K562 (cell line): ENCODE results near the gene STMND1. TPM values are rescaled to one million over a fixed set of nuclear protein-coding genes. Genes with fewer than 3 reads are reported as not detected.
"Not testable (repeated sequence)": the region's sequence is repeated elsewhere in the genome, so short reads cannot be mapped to it uniquely, and the experiment has no call there.

Source experiments
- ATAC-seq: fragments of 200-7000 bp; cut with Tn5 transposase; 3 replicates; pipeline ENCODE4 v1.9.1; 2020; ENCODE audit warnings: moderate library complexity
- BruUV-seq: library from RNA; stranded (reverse); fragments of 400-500 nt; replicated peaks from 2 replicates; lab custom pipeline; 2021; lab: Mats Ljungman, UMichigan
- CTCF ChIA-PET: fragments of 300-600 bp; formaldehyde crosslinking; extraction: SDS; loops from one replicate; lab custom pipeline; 2021; ENCODE audit warnings: low intra/inter-chr PET ratio; lab: Yijun Ruan, JAX
- POLR2A ChIA-PET: fragments of 300-600, 350-650 bp; sonication (Branson Sonifier 250); formaldehyde crosslinking; extraction: SDS; loops from one replicate; lab custom pipeline; 2021; ENCODE audit warnings: antibody characterized with exemption, inconsistent platforms; lab: Yijun Ruan, JAX
- DNase-seq, 4 experiments: peaks; one replicate each; pipeline versions ENCODE4 v3.0.0 to v3.0.0-alpha.2; 2011 to 2018; ENCODE audit warnings: low spot score in 3 of 4, mixed read lengths in 3 of 4; ENCODE audit errors: extremely low read depth in 1 of 4
- FAIRE-seq: peaks from 2 replicates; lab custom pipeline; 2011; peaks lifted over from hg19 to GRCh38; lab: Jason Lieb, UNC
- H2AFZ ChIP-seq: 2 replicates; pipeline ENCODE4 v1.6.0; 2011; ENCODE audit warnings: low read depth, low read length, control low read depth, inconsistent platforms
- H3K27ac ChIP-seq: fragments of 200-600 bp; 3 replicates; pipeline ENCODE4 v1.8.0; 2011; ENCODE audit warnings: low read depth, mild to moderate bottlenecking, control low read depth, inconsistent platforms, low read length, moderate library complexity, mixed read lengths; ENCODE audit errors: extremely low read depth
- H3K27me3 ChIP-seq, 2 experiments: fragments of 300-600 bp in 1 of 2; 2 replicates in 1 of 2; 3 replicates in 1 of 2; pipeline versions ENCODE4 v1.6.0 to v1.8.0; 2011; ENCODE audit warnings: inconsistent platforms in 2 of 2, low read length in 2 of 2, mild to moderate bottlenecking in 1 of 2, mixed read lengths in 1 of 2, moderate library complexity in 1 of 2; ENCODE audit not compliant: control insufficient read depth in 2 of 2, insufficient read depth in 2 of 2
- H3K36me3 ChIP-seq: fragments of 300-600 bp; 3 replicates; pipeline ENCODE4 v1.8.0; 2011; ENCODE audit warnings: mild to moderate bottlenecking, low read length, inconsistent platforms; ENCODE audit not compliant: control insufficient read depth, insufficient read depth
- H3K4me1 ChIP-seq, 2 experiments: fragments of 200-600 bp in 1 of 2; replicated peaks in 1 of 2; 2 replicates in 1 of 2; 3 replicates in 1 of 2; pipeline versions ENCODE4 v1.5.1 to v1.8.0; 2011; ENCODE audit warnings: inconsistent platforms in 2 of 2, low read length in 2 of 2, mild to moderate bottlenecking in 1 of 2, mixed read lengths in 1 of 2, moderate library complexity in 1 of 2; ENCODE audit not compliant: control insufficient read depth in 2 of 2, insufficient read depth in 2 of 2
- H3K4me2 ChIP-seq: 2 replicates; pipeline ENCODE4 v1.6.1; 2011; ENCODE audit warnings: low read length, control low read depth, inconsistent platforms, mixed read lengths; ENCODE audit not compliant: insufficient read depth
- H3K4me3 ChIP-seq: fragments of 200-600 bp; sonication (generic), shearing (Covaris generic); 2 replicates; pipeline ENCODE4 v1.5.1; 2016; ENCODE audit warnings: control low read depth, inconsistent platforms
- H3K79me2 ChIP-seq: fragments of 200-600 bp; 3 replicates; pipeline ENCODE4 v1.8.0; 2011; ENCODE audit warnings: low read length, inconsistent platforms; ENCODE audit not compliant: control insufficient read depth, insufficient read depth
- H3K9ac ChIP-seq, 2 experiments: 2 replicates each; pipeline versions ENCODE4 v1.6.0 to v1.6.1; 2011; ENCODE audit warnings: low read depth in 2 of 2, low read length in 2 of 2, control low read depth in 1 of 2, inconsistent platforms in 1 of 2, mild to moderate bottlenecking in 1 of 2, mixed read lengths in 1 of 2; ENCODE audit not compliant: insufficient read depth in 1 of 2
- H3K9me1 ChIP-seq: one replicate; pipeline ENCODE4 v1.6.0; 2011; ENCODE audit warnings: inconsistent platforms, mild to moderate bottlenecking, low read length, moderate library complexity; ENCODE audit not compliant: control insufficient read depth, insufficient read depth
- H3K9me3 ChIP-seq: replicated peaks from 2 replicates; pipeline ENCODE4 v1.5.1; 2011; ENCODE audit warnings: low read depth, low read length, inconsistent platforms; ENCODE audit not compliant: control insufficient read depth, insufficient read depth
- H4K20me1 ChIP-seq: replicated peaks from 2 replicates; pipeline ENCODE4 v1.6.1; 2011; ENCODE audit warnings: low read length, inconsistent platforms, mixed read lengths; ENCODE audit not compliant: control insufficient read depth, insufficient read depth
- ESRRA ChIP-seq: fragments of 450-650 bp; IDR thresholded peaks from 2 replicates; pipeline ENCODE4 v1.6.1; 2014; ENCODE audit warnings: low read depth, mild to moderate bottlenecking, moderate library complexity, borderline replicate concordance
- HMBOX1 ChIP-seq: sonication (generic); IDR thresholded peaks from 2 replicates; pipeline ENCODE4 v1.6.1; 2016
- HMG20B ChIP-seq: fragments of 250-450 bp; sonication (Bioruptor Pico); IDR thresholded peaks from 2 replicates; pipeline ENCODE4 v1.5.0; 2021; ENCODE audit warnings: mild to moderate bottlenecking
- KAT2B ChIP-seq: IDR thresholded peaks from one replicate; pipeline ENCODE4 v1.6.1; 2012; ENCODE audit warnings: low read depth, mild to moderate bottlenecking, control low read depth, inconsistent platforms, low read length, moderate library complexity
- MEF2D ChIP-seq: conservative IDR thresholded peaks from 2 replicates; pipeline ENCODE4 v1.6.1; 2016; ENCODE audit warnings: low read depth, missing genetic modification characterization, missing compliant biosample characterization
- MLLT1 ChIP-seq, 2 experiments: fragments of 450-650 bp; IDR thresholded peaks; 2 replicates each; pipeline ENCODE4 v1.6.1; 2016
- MTA3 ChIP-seq: fragments of 450-650 bp; formaldehyde crosslinking; IDR thresholded peaks from 2 replicates; pipeline ENCODE4 v1.6.1; 2017; ENCODE audit warnings: mild to moderate bottlenecking, borderline replicate concordance
- POLR2H ChIP-seq: IDR thresholded peaks from 2 replicates; pipeline ENCODE4 v1.6.1; 2016; ENCODE audit warnings: missing genetic modification characterization, low read depth, mild to moderate bottlenecking, control low read depth, missing compliant biosample characterization, moderate library complexity
- SRSF3 ChIP-seq: fragments of 200-400 bp; formaldehyde crosslinking; IDR thresholded peaks from 2 replicates; pipeline ENCODE4 v1.6.1; 2016; ENCODE audit warnings: mild to moderate bottlenecking, low read length, moderate library complexity; ENCODE audit not compliant: insufficient read depth
- TSC22D4 ChIP-seq: fragments of 450-650 bp; IDR thresholded peaks from 2 replicates; pipeline ENCODE4 v1.6.1; 2016; ENCODE audit warnings: missing genetic modification characterization, missing biosample characterization, control low read depth
- ZNF184 ChIP-seq: sonication (generic); formaldehyde crosslinking; IDR thresholded peaks from 2 replicates; pipeline ENCODE4 v1.5.0; 2020; ENCODE audit warnings: missing genetic modification reagents
- ZNF23 ChIP-seq: fragments of 250-450 bp; sonication (Bioruptor Pico); IDR thresholded peaks from 2 replicates; pipeline ENCODE4 v1.4.0; 2020; ENCODE audit warnings: mild to moderate bottlenecking
- ZNF239 ChIP-seq: fragments of 250-450 bp; sonication (Bioruptor Pico); IDR thresholded peaks from 2 replicates; pipeline ENCODE4 v1.4.0; 2020; ENCODE audit warnings: mild to moderate bottlenecking
- ZSCAN29 ChIP-seq: fragments of 450-650 bp; IDR thresholded peaks from 2 replicates; pipeline ENCODE4 v1.6.1; 2017
- WGBS: fragments of 100-300 bp; shearing (Covaris generic); methylation state at CpG from one replicate; pipeline ENCODE4 v1.1.6; 2016; ENCODE audit warnings: low coverage, mixed read lengths; ENCODE audit not compliant: insufficient coverage; ENCODE audit errors: missing lambda C conversion rate; 5-methylcytosine and 5-hydroxymethylcytosine counted together
- in situ Hi-C: fragments of 300-500 bp; cut with MboI; formaldehyde crosslinking; loops from 4 replicates; pipeline ENCODE4 v1.15.0; 2018; ENCODE audit warnings: inconsistent platforms, mixed read lengths
- intact Hi-C: fragments of 100-400 bp; cut with micrococcal nuclease; formaldehyde crosslinking; loops from 2 replicates; pipeline ENCODE4 v1.14.2; 2022
- polyA plus RNA-seq, 8 experiments: library from polyadenylated mRNA; depleted of rRNA in 4 of 8; stranded (reverse) in 5 of 8; unstranded in 3 of 8; fragments of >200 nt; fragmentation: Nextera tagmentation in 2 of 8; fragmentation: Illumina TruSeq in 1 of 8; extraction: Ambion mirVana in 2 of 8; extraction: Trizol in 1 of 8; gene quantifications; 2 replicates each; pipeline versions ENCODE4 v1.2.1 to v1.2.3, GENCODE V29; 2011 to 2014; ENCODE audit warnings: inconsistent platforms in 1 of 8, missing spikeins in 1 of 8
- total RNA-seq, 7 experiments: library from RNA; depleted of rRNA in 6 of 7; stranded (reverse); fragments of >200 nt in 6 of 7; fragmentation: Illumina TruSeq in 2 of 7; extraction: Trizol in 2 of 7; gene quantifications; 2 replicates each; pipeline versions ENCODE4 v1.2.1 to v1.2.3, GENCODE V29; 2011 to 2021; ENCODE audit warnings: low replicate concordance in 1 of 7

STMND1 gene
- total and polyA plus RNA-seq, 9 of the 15 experiments (the other 6 are each of a cell fraction or from before 2014, with no cell fraction given), result not detected

- CTCF ChIA-PET, H4K20me1 ChIP-seq, FAIRE-seq, H3K9me3 ChIP-seq, H2AFZ ChIP-seq, BruUV-seq, H3K4me3 ChIP-seq, H3K4me2 ChIP-seq, H3K27me3 ChIP-seq, H3K4me1 ChIP-seq, H3K36me3 ChIP-seq, H3K27ac ChIP-seq, H3K9ac ChIP-seq, DNase-seq, ATAC-seq, in situ Hi-C loops, H3K9me1 ChIP-seq, H3K79me2 ChIP-seq, intact Hi-C loops: not testable (repeated sequence)
- POLR2A ChIA-PET, result interaction anchor here (0.7 kb wide), 1 partner anchor 1216 kb away, joined by 3 read pairs; no protein-coding TSS in a partner anchor
- WGBS, result 0% methylated on average over 2 of the region's 2 CpGs
Observed at GRCh38 chr6:17073596-17073995, 28.3 kb upstream of the STMND1 start.

GRCh38 chr6:17081273-17081672 is 20.6 kb upstream of the STMND1 start:
- no peaks in the 10 kb centered on the region for H3K79me2 ChIP-seq
- intact Hi-C loops, result no loop called here
- no peak overlapping the region for H3K27ac ChIP-seq
- in situ Hi-C loops, result no loop called here
- POLR2A ChIA-PET, result no interaction called here
- no peak overlapping the region for H3K9ac ChIP-seq
- ATAC-seq, result no peak
- H3K36me3 ChIP-seq, result no peaks in the 10 kb centered on the region
- no peaks in the 10 kb centered on the region for H3K9me3 ChIP-seq
- DNase-seq, result no peak
- no peak overlapping the region for H3K4me3 ChIP-seq
- no peak for FAIRE-seq
- CTCF ChIA-PET, result no interaction called here
- no peaks in the 10 kb centered on the region for H3K4me1 ChIP-seq
- no peaks in the 10 kb centered on the region for H3K9me1 ChIP-seq
- H3K4me2 ChIP-seq, result no peak overlapping the region
- BruUV-seq, result no TSS peak
- H2AFZ ChIP-seq, result no peak overlapping the region
- 2% methylated on average over 4 of the region's 4 CpGs for WGBS
- H3K27me3 ChIP-seq, result no peaks in the 10 kb centered on the region
- no peaks in the 10 kb centered on the region for H4K20me1 ChIP-seq
- no peak for TF ChIP-seq HMG20B (CRISPR knock-in tag)
- TF ChIP-seq ZNF239 (CRISPR knock-in tag), result no peak
- no peak for TF ChIP-seq POLR2H (tag)
- TF ChIP-seq ZSCAN29, result no peak
- no peak for TF ChIP-seq ZNF23 (CRISPR knock-in tag)
- TF ChIP-seq SRSF3, result no peak
- no peak for TF ChIP-seq KAT2B
- no peak for TF ChIP-seq ESRRA
- TF ChIP-seq ZNF184 (CRISPR knock-in tag), result no peak
- no peak for TF ChIP-seq TSC22D4 (tag)
- no peak for TF ChIP-seq HMBOX1
- TF ChIP-seq MLLT1 (IDR thresholded peaks at IDR 0.05), result no peak
- no peak for TF ChIP-seq MTA3
- no peak for TF ChIP-seq MEF2D (tag)
